Tongue (tissue), 2 donors: ENCODE results near the gene HS3ST5. TPM values are rescaled to one million over a fixed set of nuclear protein-coding genes. Genes with fewer than 3 reads are reported as not detected.
"Not testable (repeated sequence)": the region's sequence is repeated elsewhere in the genome, so short reads cannot be mapped to it uniquely, and the experiment has no call there.

ENCODE experiments used
- DNase-seq: peaks from one replicate; pipeline ENCODE4 v3.0.0-alpha.2; 2015
- total RNA-seq: library from RNA; depleted of rRNA; stranded (reverse); fragments of >200 nt; gene quantifications from one replicate; pipeline ENCODE4 v1.2.3, GENCODE V29; 2014

The HS3ST5 gene
- total RNA-seq, 1 donor from 2014 or later, result 0.21 TPM

- DNase-seq, result no peak
Measured at GRCh38 chr6:114334237-114334636, 8.6 kb downstream of the HS3ST5 start.

DNA sequence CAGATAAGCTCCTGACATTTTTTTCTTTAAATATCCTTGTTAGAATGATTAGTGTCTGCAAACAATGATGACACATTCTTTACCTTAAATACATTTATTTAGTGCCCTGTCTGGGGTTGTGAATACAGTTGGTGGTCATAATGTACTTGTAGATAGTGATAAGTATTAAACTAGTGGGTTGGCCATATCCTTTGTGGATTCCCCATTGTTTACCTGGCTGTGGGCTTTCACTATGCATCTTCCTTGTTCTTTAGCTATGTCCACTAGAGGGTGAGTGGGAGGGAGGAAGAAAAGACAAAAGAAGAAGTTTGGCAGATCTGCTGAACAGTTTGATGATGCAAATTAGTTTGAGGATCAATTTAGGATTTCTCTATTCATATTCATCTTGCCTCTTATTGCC is 15.7 kb downstream of the HS3ST5 start:
- no peak for DNase-seq

- no peak for DNase-seq
Measured at GRCh38 chr6:114323784-114324183, 19.0 kb downstream of the HS3ST5 start.

GRCh38 chr6:114319749-114320148 is 23.1 kb downstream of the HS3ST5 start:
- DNase-seq, result no peak

- DNase-seq, result no peak
Measured at GRCh38 chr6:114315831-114316595, 26.8 kb downstream of the HS3ST5 start.

- not testable (repeated sequence) for DNase-seq
Measured at GRCh38 chr6:114313816-114314215, 29.0 kb downstream of the HS3ST5 start.

GRCh38 chr6:114312931-114313330 is 29.9 kb downstream of the HS3ST5 start:
- DNase-seq, result no peak

DNA sequence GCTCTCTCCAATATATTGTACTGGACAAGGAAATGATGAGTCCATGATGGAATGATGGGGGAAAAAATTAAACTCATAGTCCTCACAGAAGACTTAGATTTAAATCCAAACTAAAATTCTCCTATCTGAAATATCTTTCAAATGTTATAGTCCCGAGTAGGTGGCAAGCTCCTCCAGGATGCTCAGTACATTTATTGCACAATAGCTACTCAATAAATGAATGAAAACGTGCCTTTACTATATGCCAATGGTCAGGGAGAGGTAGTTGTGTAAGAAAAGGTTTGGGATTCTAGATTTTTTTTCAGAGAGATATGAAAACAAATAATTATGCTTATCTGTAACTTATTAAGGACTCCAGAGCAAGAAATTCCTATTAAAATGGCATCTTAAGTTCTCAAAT is 32.8 kb downstream of the HS3ST5 start:
- DNase-seq, result no peak

- DNase-seq, result peak; percentile 54
Measured at GRCh38 chr6:114304304-114304887, 38.4 kb downstream of the HS3ST5 start.

DNA sequence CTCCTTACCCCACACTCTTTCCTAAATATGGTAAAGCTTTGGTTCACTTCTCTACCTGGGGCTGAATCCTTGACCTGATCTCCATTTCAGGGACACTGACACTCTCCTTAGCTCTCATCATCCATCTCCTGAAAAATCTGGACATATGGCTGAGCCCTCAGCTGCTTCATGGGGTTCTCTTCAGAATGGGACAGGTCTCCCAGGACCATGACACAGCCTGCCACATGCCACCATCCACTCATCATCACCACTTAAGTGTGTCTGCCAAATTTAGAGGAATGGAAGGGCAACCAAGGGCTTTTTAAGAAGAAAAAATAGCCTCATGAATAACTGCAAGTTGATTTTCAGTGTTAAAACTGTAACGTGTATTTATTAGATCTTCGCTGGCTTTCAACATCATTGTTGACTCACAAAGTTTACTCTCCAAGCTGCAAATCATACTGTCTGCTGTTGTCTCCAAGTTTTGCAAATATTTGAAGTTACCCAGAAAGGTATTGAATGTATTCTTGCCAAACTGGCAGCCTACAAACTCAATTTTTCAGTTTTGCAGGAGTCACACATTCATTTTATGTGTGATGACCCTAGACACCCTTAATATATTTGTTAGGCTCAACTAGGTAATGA is 41.1 kb downstream of the HS3ST5 start:
- DNase-seq, result no peak

DNA sequence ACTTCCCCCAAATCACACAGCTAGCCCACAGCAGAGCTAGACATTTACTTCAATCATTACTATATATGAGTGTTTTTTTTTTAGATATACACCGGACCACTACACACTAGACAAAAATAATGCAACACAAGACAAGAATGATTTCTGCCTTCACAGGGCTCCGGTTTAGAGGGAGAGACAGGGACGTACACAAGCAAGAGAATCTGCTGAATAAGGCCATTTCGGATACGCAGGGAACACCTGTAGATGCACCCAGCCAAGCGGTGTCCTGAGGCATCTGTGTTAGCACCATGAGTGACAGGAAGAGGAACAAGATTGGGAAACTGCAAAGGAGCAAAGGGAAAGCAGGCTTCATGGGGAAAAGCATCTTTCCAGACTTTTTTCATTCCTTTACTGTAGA is 45.7 kb downstream of the HS3ST5 start:
- DNase-seq, result no peak

DNA sequence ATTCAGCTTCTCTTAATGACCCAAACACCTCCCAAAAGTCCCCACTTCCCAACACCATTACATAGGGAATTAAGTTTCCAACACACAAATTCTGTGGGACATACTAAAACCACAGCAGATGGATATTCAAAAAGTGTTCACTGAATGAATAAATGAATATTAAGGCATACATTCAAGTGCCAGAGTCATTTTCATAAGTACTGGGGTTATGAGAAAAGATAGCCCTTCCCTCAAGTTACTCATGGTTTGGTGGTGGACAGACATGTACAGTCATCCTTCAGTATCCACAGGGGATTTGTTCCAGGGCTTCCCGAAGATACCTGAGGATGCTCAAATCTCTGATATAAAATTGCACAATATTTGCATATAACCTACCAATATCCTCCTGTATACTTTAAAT is 50.4 kb downstream of the HS3ST5 start:
- no peak for DNase-seq

DNA sequence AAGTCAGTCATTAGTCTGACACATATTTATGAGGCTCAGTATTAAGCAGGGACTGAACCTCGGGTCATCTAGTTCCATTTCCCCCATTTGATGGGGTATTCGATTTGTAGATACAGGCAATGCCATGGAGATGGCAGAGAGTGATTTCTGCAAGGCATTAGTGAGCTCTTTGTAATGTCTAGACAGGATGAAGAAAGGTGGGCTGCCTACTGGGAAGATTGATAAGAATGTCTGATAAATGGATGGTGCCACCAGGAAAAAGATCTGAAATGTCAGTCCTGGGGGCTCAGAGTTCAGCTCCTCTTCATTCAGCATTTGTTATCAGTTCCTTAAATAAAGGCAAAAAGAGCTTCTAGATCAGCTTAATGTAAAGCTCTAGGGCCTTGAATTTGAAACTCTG is 51.4 kb downstream of the HS3ST5 start:
- no peak for DNase-seq

DNA sequence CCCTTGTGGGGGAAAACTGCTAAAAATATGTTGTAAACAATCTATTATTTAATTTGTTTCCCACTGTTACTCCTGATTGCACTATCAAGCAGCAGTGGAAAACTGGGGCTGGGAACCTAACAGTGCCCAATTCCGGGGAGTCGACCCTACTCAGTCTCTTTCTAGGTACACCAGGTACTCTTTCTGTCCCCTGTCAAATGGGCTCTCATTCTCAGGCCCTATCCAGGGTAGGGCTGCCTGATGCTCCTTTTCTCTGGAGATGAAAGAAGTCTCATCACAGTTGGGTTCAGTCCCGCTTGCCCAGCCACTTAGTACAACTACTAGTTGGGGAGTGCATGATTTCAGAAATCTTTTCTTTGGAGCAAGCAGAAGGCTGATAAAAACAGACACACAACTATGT is 52.0 kb downstream of the HS3ST5 start:
- DNase-seq, result no peak

- peak; percentile 23 for DNase-seq
Measured at GRCh38 chr6:114288701-114289495, 53.9 kb downstream of the HS3ST5 start.

DNA sequence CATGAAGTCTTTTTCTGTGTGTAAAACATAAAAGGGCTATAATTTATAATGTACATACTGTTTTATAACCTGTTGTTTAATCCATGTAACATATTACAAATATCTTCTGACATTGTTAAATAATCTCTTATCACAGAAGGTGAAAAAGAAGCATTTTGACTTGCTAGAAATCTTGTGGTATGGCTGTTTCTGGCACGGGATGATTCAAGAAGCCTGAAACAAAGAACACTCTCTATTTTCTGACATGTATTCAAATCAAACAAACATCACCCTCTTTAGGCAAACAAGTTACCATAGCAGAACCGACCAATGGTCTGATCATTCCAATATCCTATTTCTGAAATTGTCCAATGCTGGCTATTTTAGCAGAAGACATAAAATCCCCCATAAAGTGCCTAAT is 55.4 kb downstream of the HS3ST5 start:
- no peak for DNase-seq

- DNase-seq, result no peak
Measured at GRCh38 chr6:114286211-114286610, 56.6 kb downstream of the HS3ST5 start.

DNA sequence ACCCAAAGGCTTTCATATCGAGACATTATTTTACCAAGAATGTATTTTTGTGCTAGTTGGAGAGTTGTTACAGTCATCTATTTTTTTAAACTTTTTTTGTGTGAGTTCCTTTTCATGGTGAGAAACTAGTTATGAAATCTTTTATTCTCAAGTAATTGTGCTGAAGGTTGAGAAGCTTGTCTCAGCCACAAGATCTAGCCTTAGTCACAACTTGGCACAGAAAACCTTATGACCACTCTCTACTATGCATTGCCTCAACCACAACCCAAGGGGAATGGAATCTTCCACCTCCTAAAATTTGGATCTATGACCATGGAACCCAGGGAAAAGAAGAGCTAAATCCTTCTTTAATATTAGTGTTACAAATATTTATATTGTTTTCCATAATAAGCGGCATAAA is 58.5 kb downstream of the HS3ST5 start:
- DNase-seq, result no peak

- peak; percentile 56 for DNase-seq
Measured at GRCh38 chr6:114282292-114282691, 60.5 kb downstream of the HS3ST5 start.

GRCh38 chr6:114281496-114281895 is 61.3 kb downstream of the HS3ST5 start:
- DNase-seq, result peak; percentile 36

- DNase-seq, result no peak
Measured at GRCh38 chr6:114280239-114280982, 62.4 kb downstream of the HS3ST5 start.

- DNase-seq, result no peak
Measured at GRCh38 chr6:114277220-114277619, 65.6 kb downstream of the HS3ST5 start.
